GM18519 (cell line): Measurements from ENCODE around the gene UBE3A.

ENCODE experiments used
- ATAC-seq: cut with Tn5 transposase; IDR thresholded peaks from one replicate; pipeline ENCODE4 v1.9.1; 2021; ENCODE audit warnings: mild to moderate bottlenecking, moderate library complexity; ENCODE audit not compliant: unreplicated experiment, low FRiP score

Gene UBE3A

DNA sequence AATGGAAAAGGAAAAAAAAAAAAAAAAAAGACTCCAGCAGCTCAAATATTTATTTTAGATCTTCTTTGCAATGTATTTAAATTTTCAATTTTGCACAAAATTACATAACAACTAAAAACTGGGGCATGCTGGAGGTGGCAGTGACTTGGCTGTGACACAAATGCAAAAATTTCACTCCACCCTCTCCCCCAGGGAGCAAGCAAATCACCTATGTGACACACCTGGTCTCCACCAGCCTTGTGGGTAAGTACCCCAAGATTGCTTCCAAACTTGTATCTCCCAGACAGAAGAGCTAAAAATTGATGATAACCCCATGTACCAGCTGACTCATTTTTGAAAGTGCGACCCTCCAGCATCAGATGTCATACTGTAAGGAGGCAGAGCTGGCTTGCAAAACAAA is 32.0 kb downstream of the UBE3A start:
- ATAC-seq: no peak

DNA sequence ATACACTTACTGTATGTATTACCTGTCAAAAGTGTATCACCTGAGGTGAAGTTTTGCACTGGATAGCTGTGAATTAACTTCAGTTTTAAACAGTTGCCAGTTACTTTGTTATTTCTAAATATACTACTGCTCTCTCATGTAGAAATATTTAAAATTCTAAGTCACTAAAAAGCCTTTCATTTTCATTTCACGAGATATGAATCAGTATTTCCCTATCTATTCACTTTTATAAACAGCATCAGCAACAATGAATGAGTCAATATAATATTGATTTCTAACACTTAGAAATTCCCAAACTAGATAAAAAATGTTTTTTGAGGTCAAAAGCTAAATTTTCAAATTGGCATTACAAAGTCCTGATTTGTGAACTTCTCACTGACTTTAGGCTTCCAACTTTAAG is 32.6 kb downstream of the UBE3A start:
- ATAC-seq: no peak

DNA sequence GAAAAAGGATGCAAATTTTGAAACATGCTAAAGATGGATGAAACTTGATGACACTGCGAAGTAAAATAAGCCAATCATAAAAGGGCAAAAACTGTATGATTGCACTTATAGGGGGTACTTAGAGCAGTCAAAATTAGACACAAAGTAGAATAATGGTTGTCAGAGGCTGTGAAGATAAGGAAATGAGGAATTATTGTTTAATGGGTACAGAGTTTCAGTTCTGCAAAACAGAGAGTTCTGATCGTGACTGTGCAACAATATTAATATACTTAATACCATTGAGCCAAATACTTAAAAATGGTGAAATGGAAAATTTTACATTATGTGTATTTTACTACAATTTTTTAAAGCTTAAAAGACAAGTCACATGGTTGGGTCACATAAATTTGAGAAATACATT is 35.1 kb downstream of the UBE3A start:
- ATAC-seq: no peak

DNA sequence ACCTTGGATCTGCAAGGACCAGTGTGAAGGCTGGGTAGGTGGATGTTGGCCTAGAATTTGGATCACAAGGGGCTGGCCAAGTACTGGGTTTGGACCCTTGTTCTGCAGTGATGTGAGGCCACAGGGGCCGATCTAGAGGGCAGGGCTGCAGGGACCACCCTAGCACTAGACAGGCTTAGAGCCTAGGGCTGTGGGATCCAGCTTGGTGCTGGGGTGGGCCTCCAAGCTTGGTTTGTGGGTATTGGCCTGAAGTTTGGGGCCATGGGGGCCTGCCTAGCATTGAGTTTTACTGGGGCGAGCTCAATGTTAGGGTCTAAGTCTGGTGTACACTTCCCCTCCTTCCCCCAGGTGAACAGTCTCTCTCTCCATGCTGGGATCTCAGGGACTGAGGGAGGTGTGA is 36.5 kb downstream of the UBE3A start:
- no peak for ATAC-seq

DNA sequence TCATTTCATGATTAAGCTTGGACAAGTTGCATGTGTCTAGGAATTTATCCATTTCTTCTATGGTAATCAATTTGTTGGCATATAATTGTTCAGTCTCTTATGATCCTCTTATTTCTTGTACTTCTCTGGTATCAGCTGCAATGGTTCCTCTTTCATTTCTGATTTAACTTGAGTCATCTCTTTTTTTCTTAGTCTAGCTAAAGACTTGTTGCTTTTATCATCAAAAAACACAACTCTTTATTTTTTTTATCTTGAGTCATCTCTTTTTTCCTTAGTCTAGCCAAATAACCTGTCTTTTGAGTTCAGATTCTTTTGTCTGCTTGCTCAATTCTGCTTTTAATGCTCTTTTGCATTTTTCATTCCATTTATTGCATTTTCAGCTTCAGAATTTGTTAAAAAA is 37.3 kb downstream of the UBE3A start:
- no peak for ATAC-seq

DNA sequence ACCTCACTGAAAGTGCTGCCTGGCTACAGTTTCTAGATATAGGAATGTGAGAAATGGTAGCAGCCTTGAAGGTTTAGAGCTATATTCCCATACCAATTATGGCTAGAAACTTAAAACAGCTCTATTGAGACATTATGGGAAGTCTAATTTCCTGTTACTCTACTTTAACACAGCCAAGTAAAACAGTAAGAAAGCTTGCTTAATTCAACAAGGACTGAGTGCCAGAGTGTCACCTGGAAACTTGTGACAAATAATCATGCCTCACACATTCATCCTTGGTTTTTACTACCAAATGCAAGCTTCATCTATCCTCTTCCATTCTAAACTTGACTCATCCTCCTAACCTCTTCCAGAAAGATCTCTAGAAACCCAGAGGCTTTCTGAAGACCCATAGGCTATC is 41.7 kb downstream of the UBE3A start:
- ATAC-seq: no peak

DNA sequence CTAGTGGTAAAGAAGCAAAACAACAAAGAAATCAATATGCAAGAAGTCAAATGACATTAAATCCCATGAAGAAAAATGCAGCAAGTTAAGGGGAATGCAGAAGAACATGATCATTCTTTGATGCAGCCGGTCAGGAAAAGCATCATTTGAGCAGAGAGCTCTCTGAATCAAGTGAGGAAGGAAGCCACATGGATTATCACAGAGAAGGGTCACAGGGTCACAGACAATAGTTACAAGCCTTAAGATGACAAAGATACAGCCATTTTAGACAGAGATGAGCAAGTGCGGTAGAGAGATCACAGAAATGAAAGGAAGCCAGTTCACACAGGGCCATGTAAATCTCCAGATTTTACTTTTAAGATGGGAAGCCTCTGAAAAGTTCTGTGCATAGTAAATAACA is 43.9 kb downstream of the UBE3A start:
- no peak for ATAC-seq

DNA sequence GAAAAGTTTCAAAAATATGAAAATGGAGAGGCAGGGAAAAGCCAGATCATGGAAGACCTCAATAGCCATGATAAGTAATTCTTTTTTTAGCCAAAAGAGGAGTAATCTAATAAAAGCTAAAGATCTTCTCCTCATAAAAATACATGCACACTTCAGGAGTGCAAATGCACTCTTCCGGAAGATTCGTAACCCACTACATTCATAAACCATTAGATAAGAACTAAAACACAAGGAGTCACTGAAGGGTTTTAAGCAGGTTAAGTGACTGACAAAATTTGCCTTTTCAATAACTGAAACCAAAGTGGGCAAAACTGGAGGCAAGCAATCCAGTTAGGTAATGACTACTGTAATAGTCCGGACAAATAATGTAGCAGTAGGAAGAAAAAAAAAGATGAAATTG is 46.0 kb downstream of the UBE3A start:
- no peak for ATAC-seq

DNA sequence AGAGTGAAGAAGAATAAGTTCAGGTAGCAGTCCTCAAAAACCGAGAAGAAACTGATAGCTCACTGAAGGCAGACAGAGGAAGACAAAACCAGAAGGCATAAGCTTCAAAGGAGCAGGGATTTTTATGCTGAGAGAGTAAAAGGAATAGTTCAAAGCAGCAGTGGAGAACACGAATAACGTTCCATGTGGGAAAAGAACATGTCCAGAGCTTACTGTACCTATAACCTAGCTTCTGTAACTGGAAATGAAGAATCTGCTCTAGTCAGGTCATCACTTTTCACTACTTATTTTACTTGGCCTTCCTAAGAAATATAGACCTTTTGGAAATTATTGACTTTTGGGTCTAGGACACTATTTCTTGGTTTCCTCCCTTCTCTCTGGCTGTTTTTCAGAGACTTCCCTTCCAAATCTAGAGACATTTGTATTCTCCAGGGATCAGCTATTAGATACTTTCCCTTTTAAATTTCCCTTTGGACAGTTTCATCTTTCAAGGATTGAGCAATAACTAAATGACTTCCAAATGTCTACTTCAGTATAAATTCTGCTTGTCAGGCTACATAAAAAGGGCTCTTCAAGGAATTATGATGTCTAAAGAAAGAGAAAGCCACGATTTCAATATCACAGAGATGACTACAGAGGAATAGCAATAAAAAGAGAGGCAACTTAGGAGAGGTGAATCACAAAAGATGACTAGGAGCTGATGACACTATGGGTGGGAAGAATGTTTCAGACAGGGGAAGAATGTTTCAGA is 46.7 kb downstream of the UBE3A start:
- ATAC-seq: no peak

DNA sequence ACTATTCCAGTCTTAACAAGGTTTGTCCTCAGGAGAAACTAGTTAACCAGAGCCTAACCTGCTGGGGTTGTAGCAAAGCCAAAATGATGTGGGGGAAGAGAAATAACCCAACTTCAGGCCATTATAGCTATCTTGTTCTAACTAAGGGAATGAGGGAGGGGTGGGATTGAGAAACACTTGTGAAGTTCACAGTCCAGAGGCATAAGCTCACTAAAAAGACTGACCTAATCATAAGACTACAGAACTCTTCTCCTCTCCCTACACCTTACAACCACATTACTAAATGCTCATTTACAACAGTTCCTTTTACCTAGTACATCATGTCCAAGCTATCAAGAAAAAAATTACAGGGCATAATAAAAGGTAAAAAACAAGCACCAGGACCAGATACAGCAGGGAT is 52.8 kb downstream of the UBE3A start:
- ATAC-seq: no peak

DNA sequence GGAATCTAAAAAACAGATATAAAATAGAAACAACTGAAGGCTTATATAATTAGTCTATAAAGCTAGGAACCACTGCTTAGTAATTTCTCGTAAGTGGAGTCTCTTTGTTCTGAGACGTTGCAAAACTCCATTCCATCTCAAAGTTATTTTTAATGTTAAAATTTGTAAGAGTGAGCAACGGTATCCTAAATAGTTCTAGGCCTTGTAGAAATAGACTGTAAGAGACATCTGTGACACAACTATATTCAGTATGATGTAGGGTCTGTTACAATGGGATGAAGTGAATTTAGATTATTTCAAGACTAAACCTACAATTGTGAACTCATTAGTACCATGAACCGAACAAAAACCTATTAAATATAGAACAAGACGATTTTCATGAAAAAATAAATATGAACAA is 57.2 kb downstream of the UBE3A start:
- no peak for ATAC-seq

DNA sequence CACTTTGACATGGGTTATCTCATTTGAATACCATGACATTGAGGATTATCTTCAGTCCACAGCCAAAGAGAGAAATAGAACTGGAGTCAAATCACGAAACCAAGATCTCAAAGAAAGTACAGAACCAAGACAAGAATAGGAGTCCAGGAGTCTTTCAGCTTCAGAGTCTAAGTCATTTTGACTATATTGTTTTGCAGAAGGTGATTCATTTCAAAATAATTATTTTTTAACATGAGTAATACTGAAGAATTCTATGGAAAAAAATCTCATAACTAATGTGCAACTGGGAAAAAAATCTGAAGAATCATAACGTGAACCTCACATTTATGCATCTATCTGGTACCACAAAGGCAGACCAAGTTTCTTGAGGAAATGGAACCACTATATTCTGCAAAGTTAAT is 60.3 kb downstream of the UBE3A start:
- ATAC-seq: no peak

DNA sequence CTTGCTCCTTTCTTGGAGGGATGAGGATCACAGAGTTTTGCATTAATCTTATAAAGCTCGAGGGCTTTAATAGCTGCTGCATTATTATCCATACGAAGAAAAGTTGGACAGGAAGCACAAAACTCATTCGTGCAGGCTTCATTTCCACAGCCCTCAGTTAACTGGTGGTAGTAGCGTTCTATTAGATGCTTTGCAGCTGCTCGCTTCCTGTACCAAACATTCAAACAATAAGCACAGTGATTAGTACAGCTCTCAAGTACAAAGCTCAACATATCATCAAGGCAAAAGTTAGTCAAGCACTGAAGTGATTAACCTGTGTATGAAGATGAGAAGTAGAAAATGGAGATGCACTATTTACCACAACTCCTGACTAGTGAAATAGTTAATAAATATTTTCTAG is 63.3 kb downstream of the UBE3A start:
- ATAC-seq: no peak

DNA sequence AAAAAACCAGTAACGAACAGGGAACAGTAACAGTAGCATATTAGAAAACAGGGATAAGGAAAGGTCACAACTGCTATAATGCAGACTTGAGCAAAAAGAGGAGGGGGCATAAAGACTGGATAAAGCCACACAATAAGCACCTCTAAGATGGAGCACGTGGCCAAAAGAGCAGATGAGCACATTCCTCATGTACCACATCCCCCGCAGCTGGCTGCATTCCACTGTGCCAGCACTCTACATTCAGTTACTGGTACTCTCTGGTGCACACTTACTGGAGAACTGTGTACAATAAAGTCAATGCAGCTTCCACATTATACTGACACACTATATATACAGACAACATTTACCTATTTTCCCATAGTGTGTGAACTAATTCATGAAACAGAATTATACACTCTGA is 64.7 kb downstream of the UBE3A start:
- no peak for ATAC-seq

DNA sequence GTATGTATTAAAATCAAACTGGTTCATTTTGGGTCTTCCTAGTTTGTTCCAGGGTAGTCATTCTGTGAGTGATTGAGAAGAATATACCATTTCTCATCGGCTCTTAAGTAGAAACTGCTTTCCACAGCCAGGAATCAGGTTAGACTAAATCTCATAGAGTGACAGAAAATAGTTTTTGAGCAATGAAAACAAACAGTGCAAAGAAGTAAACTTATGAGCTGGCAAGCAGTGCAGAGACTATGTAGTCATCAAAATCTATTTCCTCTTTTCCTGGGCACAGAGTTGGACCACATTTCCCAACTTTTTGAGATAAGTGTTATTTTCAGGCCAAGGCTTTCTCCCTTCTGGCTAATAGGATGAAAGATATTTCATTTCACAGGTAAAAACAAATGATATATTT is 66.5 kb downstream of the UBE3A start:
- ATAC-seq: no peak

DNA sequence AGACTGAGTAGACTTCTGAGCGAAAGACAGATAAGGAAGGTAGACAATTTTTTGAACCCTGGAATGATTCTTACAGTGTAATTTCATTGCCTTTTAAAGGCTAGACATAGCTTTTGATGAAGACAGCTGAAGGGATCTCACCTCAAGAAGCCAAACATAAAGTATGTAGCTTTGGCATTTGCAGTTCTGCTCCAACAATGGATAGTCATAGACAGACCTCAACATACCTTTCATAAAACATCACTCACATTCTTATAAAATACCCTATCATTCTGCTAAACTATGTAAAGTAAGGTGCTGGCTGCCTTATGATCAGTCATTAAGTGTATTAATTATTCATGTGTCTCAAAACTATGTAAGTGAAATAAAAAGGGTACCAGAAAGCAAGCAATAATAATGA is 70.0 kb downstream of the UBE3A start:
- no peak for ATAC-seq

DNA sequence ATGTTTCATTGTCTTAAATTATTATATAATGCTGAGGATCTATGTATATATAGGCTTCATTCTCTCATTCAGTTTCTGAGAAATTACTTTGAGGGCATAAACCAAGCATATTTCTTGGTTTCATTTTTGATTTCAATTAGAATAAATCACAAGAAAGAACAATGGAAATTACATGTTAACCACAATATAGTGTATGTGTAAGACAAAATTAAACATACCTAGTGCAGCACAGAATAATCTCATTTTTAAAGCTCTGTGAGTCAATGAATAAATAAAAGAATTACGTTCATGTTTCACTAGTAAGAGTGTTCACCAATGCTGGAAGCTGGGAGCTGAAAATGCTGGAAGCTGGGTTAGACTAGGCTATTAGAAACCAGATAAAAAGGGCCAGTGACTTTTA is 72.8 kb downstream of the UBE3A start:
- ATAC-seq: no peak

DNA sequence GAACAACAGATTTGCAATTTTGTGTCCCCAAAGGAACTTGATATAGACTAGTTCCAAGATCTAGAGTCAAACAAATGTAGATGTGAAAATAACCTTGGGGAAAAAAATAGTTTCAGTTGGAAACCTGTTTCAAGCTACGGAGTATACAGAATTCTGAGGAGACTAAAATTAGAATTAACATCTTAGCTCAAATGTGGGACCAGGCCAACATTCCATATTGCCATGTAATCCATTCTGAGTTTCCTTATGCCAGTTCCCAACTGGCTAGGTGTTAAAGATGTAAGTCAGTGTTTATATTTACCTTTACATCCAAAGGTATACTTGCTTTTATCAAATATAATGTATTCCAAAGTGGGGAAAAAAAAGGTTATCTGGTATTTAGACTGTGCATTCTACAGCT is 76.3 kb downstream of the UBE3A start:
- no peak for ATAC-seq

DNA sequence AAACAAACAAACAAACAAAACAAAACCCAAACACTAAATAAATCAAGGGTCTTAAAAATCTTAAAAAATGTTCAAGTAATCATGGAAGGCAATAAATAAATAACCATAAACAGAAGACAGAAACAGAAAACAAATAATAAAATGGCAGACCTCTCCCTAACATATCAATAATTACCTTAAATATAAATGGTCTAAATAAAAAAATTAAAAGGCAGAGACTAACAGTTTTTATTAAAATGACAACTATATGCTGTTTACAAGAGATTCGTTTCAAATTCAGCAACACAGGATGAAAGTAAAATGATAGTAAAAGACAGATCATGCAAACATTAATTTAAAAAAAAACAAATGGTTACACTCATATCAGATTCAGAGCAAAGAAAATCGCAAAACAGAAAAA is 91.1 kb downstream of the UBE3A start:
- ATAC-seq: no peak

DNA sequence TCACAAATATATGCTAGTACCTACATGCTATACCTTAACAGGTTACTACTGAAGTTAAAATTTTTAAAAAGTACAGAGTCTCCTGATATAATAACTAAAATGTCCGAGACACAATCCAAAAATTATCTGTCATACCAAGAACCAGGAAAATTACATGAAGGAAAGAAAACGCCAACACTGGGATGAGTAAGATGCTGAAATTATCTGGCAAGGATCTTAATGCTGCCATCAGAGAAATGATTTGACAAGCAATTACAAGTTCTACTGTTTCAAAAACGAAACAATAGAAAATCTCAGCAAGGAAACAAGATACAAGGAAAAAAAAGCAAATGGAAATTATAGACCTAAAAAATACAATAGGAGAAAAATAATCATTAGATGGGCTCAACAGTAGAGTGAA is 92.5 kb downstream of the UBE3A start:
- ATAC-seq: no peak

DNA sequence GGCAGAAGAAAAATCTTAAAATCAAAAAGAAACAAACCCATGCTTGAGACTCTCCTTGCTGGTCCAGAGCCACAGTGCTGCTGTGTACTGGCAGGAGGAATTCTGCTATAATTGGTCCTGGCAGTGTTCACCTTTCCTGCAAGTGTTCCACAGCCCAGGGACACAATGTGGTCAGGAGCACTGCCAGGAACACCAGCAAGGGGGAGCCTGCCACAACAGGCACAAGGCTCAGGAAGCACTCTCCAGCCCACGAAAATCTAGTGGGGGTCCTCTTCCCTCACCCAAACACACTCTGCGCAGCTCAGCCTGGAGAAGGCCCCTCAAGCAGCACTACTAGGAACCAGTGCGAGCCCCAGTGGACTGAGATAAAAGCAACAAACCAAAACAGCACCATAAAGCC is 92.9 kb downstream of the UBE3A start:
- ATAC-seq: no peak

DNA sequence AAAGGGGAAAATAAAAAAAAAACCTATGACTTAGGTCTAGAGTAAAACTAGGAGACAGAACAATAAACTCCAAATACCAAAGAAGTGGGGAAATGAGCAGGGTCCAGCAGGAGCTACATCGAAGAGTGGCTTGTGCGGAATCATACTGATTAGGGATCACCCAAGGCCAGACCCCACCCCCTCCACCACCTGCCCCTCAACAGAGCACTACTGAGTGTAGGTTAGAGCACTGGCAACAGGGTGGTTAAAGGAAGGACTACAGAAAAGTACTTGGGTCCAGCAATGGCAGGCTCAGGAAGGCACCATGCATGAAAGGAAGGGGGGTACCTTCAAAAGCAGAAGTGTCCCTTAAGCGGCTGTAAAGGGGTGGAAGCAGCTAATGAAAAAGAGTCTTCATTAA is 96.2 kb downstream of the UBE3A start:
- ATAC-seq: no peak

DNA sequence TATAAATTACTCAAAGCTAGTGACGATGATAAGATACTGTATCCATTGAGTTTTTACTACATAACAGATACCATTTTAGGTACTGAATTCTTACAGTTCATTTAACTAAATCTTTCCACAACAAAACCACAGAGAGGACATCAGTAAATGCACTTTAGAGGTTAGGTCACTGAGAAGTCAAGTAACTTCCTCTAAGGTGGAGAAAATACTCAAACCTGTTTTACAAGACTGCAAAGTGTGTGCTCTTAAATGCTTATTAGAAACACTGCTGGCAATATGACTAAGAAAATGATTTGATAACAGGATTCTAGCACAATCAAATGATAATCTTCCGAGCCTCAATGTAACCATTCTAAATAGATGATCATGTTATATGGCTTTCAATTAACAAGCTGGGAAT is 99.4 kb downstream of the UBE3A start:
- ATAC-seq: no peak
